HG02571 (cell line): ENCODE results near the gene SCARF2.
"Not testable (repeated sequence)": the region's sequence is repeated elsewhere in the genome, so short reads cannot be mapped to it uniquely, and the experiment has no call there.

Source experiments
- ATAC-seq: cut with Tn5 transposase; IDR thresholded peaks from one replicate; pipeline ENCODE4 v1.9.1; 2021; ENCODE audit warnings: mild to moderate bottlenecking, moderate library complexity; ENCODE audit not compliant: unreplicated experiment

Gene SCARF2

GRCh38 chr22:20429254-20430100 lies 8.1 kb downstream of the SCARF2 start:
- ATAC-seq = no peak

DNA sequence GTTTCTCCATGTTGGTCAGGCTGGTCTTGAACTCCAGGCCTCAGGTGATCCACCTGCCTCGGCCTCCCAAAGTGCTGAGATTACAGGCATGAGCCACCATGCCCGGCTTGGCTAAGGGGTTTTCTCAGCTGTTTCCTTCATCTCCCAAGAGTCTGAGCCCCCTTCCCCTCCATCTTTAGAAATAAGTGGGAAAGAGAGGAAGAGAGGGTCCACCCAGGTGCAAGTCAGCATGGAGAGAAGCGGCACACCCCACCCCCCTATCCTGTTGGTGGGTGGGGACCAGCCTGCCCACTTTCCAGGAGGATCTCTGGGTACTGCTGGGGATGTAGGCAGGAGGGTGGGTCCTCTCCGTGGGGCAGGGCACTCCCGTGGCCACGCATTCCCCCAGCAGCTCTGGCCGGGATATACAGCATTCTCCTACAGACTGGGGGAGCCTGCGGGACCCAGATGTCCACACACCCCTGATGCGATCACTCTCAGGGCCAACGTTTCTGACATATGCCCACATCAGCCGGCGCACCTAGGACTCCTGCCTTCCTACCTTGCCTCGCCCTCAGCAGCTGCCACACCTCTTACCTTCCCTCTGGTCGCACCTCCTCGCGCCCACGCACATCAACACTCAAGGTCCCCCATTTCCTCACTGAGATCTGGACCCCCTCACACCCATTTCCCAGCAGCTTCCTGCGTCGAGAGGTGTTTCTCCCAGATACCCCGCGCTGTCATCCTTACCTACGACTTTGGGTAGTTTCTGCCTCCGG lies 8.9 kb downstream of the SCARF2 start:
- no peak for ATAC-seq

DNA sequence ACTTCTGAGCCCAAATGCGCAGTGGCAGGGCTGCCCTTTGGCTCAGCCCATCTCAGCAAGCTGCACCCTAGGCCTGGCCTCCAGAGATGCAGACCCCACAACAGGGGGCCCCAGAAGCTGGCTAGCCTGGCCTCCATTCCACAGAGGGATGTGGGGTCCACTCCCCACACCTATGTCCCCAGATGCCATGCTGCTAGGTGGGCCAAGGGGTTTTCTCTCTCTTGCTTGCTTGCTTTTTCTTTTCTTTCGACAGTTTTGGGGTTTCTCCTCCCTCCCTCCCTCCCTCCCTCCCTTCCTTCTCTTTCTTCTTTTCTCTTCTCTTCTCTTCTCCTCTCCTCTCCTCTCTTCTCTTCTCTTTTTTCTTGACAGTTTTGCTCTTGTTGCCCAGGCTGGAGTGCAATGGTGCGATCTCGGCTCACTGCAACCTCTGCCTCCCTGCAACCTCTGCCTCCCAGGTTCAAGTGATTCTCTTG lies 9.6 kb downstream of the SCARF2 start:
- ATAC-seq = no peak

- no peak for ATAC-seq
These were observed 10.3 kb downstream of the SCARF2 start for GRCh38 chr22:20427104-20427944.

- ATAC-seq = no peak
These were observed 11.4 kb downstream of the SCARF2 start for GRCh38 chr22:20426259-20426615.

- no peak for ATAC-seq
These were observed 11.9 kb downstream of the SCARF2 start for GRCh38 chr22:20425566-20426258.

GRCh38 chr22:20424932-20425565 lies 12.6 kb downstream of the SCARF2 start:
- no peak for ATAC-seq

- no peak for ATAC-seq
These were observed 13.1 kb downstream of the SCARF2 start for GRCh38 chr22:20424568-20424931.

DNA sequence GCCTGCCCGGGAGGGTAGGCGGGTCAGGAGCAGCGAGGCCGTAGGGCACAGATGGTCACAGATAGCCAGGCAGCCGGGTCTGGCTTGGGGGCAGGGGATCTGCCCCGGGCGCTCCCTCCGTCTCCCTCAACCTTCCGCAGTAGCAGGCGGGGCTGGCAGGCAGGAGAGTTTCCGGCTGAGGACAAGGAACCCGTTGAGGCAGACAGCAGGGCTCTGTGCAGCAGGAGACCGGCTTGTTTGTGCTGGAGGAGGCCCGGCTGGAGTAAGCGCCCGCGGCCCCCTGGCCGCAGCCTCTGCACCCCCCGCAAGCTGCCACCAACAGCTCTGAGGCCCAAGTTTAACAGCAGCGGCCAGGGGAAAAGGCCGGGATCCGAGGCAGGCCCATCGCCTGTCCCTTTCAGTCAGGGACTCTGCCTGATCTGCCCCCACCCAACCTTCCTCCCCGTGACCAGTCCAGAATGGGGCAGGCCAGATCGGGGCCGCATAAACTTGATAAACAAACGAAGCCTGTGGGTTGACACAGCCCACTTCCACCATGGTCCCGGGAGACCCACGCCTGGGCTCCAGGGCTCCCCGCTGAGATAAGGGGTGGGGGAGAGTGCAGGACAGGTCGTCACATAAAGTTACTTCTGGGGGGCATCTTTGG lies 13.6 kb downstream of the SCARF2 start:
- no peak for ATAC-seq

DNA sequence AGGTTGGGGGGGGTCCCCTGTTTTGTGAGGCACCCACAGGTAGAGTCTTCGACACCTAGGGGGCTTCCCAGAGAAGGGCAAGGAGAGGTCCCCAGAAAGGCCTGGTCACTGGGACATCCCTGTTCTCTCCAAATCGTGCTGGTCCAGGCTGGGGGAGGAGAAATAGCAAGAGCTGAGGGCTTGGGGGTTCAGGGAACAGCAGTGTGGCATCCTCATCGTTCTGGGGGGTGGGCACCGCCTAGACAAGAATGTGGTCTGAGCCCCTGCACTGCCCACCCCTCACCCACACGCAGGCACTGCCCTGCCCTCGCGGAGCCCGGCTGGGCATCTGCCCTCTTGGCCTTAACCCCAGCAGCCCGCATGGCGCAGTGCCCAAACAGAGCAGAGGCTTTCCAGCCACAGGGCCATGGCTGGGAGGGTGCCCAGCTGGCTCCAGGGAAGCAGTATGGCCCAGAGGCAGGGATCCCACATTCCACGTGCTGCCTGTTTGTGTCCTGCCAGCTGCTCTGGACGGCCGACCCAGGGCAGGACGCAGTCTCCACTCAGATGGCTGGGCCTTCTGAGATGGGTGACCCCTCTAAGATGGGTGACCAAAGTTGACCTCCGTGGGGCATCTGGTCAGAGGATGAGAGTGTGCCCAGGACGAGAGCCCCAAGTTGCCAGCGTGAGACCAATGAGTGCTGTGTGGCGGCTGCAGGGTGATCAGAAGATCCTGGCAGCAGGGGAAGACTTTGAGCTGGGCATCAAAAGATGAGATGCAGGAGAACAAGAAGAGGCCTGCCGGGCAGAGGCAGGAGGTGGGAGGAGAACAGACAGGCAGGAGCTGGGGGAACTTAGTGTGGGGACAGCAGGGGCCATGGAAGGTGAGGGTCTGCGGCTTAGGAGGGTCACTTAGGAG lies 14.4 kb downstream of the SCARF2 start:
- no peak for ATAC-seq

- no peak for ATAC-seq
These were observed 15.2 kb downstream of the SCARF2 start for GRCh38 chr22:20422271-20423007.

DNA sequence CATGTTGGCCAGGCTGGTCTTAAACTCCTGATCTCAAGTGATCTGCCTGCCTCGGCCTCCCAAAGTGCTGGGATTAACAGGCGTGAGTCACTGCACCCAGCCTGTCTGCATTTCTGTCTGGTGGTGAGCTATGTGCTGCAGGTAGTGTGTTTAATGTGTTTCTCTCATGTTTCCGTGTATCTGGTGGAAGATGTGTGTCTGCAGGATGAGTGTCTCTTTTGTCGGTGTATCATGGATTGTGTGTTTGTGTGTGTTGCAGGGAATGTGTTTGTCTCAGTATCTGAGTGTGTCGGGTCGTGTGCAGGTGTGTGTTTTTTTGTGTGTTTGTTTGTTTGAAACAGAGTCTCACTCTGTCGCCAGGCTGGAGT lies 16.1 kb downstream of the SCARF2 start:
- no peak for ATAC-seq

GRCh38 chr22:20420157-20420842 lies 17.3 kb downstream of the SCARF2 start:
- ATAC-seq = no peak

DNA sequence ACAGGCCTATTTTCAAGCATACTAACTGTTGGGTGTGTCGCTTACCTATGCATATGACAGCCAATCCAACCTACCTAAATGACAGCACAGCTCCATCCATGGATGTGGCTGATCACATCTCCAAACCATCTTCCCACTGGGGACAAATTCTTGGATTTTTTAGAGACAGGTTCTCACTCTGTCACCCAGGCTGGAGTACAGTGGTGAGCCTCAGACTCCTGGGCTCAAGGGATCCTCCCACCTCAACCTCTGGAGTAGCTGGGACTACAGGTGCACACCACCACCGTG lies 18.0 kb downstream of the SCARF2 start:
- ATAC-seq = no peak

GRCh38 chr22:20418211-20418788 lies 19.3 kb downstream of the SCARF2 start:
- ATAC-seq = no peak

DNA sequence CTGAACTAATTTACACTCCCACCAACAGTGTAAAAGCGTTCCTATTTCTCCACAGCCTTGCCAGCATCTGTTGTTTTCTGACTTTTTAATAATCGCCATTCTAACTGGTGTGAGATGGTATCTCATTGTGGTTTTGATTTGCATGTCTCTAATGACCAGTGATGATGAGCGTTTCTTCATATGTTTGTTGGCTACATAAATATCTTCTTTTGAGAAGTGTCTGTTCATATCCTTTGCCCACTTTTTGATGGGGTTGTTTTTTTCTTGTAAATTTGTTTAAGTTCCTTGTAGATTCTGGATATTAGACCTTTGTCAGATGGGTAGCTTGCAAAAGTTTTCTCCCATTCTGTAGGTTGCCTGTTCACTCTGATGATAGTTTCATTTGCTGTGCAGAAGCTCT lies 21.9 kb downstream of the SCARF2 start:
- ATAC-seq = not testable (repeated sequence)

DNA sequence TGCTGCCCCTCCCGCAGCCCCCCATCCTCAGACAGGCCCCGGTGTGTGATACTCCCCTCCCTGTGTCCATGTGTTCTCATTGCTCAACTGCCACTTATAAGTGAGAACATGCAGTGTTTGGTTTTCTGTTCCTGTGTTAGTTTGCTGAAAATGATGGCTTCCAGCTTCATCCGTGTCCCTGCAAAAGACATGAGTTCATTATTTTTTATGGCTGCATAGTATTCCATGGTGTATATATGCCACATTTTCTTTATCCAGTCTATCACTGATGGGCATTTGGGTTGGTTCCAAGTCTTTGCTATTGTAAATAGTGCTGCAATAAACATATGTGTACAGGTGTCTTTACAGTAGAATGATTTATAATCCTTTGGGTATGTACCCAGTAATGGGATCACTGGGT lies 22.4 kb downstream of the SCARF2 start:
- ATAC-seq = not testable (repeated sequence)
